ENCODE data around the gene CMTM8.

Gene CMTM8

DNA sequence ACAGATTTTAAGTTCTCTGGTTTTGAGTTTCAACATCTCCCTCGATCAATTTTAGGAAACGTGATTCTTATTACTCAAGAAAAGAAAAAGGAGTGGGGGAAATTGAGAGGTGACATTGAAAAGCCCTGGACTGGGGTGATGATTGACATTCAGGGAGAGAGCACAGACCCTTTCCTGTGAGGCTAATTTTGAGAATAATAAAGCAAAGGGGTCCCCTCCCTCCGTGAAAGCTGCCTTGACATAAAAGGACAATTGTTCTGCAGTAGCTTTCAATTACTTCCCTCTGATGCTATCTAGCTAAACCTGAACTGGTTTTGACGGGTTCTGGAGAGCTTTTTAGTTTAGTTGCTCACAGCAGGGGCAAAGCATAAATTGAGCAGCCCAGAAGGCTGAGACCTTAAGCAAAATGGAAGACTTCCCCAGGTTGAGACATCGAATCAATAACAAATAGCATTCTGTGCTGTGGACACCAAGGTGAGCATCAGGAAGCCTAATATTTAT lies 14.4 kb upstream of the CMTM8 start:
- TF ChIP-seq SIN3A (IDR thresholded peaks at IDR 0.05; ENCODE audit: borderline replicate concordance, insufficient read depth, low read length) (no peak), POLR2AphosphoS5 (IDR thresholded peaks at IDR 0.05; ENCODE audit: low read depth, low read length) (no peak), FOXP2 (optimal IDR thresholded peaks at IDR 0.05; ENCODE audit: borderline replicate concordance, extremely low read depth, extremely low read length, insufficient read depth) (no peak), TAF1 (IDR thresholded peaks at IDR 0.05; ENCODE audit: borderline replicate concordance, insufficient read depth, low read length) (no peak)
- TF ChIP-seq, protein P1, sequence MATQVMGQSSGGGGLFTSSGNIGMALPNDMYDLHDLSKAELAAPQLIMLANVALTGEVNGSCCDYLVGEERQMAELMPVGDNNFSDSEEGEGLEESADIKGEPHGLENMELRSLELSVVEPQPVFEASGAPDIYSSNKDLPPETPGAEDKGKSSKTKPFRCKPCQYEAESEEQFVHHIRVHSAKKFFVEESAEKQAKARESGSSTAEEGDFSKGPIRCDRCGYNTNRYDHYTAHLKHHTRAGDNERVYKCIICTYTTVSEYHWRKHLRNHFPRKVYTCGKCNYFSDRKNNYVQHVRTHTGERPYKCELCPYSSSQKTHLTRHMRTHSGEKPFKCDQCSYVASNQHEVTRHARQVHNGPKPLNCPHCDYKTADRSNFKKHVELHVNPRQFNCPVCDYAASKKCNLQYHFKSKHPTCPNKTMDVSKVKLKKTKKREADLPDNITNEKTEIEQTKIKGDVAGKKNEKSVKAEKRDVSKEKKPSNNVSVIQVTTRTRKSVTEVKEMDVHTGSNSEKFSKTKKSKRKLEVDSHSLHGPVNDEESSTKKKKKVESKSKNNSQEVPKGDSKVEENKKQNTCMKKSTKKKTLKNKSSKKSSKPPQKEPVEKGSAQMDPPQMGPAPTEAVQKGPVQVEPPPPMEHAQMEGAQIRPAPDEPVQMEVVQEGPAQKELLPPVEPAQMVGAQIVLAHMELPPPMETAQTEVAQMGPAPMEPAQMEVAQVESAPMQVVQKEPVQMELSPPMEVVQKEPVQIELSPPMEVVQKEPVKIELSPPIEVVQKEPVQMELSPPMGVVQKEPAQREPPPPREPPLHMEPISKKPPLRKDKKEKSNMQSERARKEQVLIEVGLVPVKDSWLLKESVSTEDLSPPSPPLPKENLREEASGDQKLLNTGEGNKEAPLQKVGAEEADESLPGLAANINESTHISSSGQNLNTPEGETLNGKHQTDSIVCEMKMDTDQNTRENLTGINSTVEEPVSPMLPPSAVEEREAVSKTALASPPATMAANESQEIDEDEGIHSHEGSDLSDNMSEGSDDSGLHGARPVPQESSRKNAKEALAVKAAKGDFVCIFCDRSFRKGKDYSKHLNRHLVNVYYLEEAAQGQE (IDR thresholded peaks at IDR 0.05; ENCODE audit: insufficient read depth in 1 of 2, low read depth in 2 of 2, low read length in 2 of 2) = no peak

DNA sequence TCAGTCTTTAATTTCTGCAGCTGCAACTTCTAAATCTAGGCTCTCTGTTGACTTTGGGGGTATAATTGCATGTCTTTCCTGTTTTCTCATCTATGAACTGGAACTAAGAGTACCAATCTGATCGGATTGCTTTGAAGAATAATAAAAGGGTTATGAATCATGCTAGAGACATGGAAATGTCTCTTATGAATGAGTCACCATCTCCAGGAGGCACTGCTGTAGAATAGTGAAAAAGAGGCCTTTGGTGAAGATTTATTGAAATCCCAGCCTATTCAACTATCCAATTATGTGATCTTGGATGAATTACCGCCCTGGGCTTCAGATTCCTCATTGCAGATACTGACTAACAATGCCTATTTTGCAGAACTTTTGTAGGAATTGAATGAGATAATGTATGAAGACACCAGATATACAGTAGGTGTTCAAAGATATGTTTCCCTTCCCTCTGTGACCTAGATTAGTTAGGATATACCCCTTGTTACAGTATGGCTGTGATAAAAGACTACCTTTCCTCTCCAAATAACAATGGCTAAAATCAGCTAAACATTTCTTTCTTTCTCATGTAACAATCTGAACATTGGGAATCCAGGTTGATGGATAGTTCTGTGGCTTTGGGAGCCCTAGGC lies 11.5 kb upstream of the CMTM8 start:
- TF ChIP-seq, protein P1 (IDR thresholded peaks at IDR 0.05; ENCODE audit: insufficient read depth in 1 of 2, low read depth in 2 of 2, low read length in 2 of 2) = no peak
- TF ChIP-seq TAF1 (IDR thresholded peaks at IDR 0.05; ENCODE audit: borderline replicate concordance, insufficient read depth, low read length) (no peak), FOXP2 (optimal IDR thresholded peaks at IDR 0.05; ENCODE audit: borderline replicate concordance, extremely low read depth, extremely low read length, insufficient read depth) (no peak), SIN3A (IDR thresholded peaks at IDR 0.05; ENCODE audit: borderline replicate concordance, insufficient read depth, low read length) (no peak), POLR2AphosphoS5 (IDR thresholded peaks at IDR 0.05; ENCODE audit: low read depth, low read length) (no peak)

DNA sequence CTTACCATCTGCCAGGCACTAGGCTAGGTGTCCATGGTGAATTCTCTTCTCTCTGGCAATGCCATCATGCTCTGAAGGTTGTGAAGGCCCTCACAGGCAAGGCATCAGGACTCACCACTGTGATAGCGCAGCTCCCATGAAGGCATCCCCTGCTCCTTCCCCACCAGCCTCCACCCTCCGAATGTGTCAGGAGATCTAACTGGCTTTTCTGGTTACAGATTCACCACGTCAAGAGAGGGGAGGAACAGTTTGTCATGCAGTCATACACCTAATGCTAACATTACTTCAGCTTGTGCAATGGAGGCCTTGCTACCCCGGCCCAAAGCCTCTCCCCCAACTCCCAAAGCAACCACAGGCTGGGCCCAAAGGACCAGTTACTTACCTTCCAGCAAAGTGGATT lies 8.9 kb upstream of the CMTM8 start:
- TF ChIP-seq FOXP2 (optimal IDR thresholded peaks at IDR 0.05; ENCODE audit: borderline replicate concordance, extremely low read depth, extremely low read length, insufficient read depth) = no peak
- TF ChIP-seq SIN3A (IDR thresholded peaks at IDR 0.05; ENCODE audit: borderline replicate concordance, insufficient read depth, low read length) = no peak
- TF ChIP-seq POLR2AphosphoS5 (IDR thresholded peaks at IDR 0.05; ENCODE audit: low read depth, low read length) = no peak
- TF ChIP-seq, protein P1 (IDR thresholded peaks at IDR 0.05; ENCODE audit: insufficient read depth in 1 of 2, low read depth in 2 of 2, low read length in 2 of 2) = no peak
- no peak for TF ChIP-seq TAF1 (IDR thresholded peaks at IDR 0.05; ENCODE audit: borderline replicate concordance, insufficient read depth, low read length)

DNA sequence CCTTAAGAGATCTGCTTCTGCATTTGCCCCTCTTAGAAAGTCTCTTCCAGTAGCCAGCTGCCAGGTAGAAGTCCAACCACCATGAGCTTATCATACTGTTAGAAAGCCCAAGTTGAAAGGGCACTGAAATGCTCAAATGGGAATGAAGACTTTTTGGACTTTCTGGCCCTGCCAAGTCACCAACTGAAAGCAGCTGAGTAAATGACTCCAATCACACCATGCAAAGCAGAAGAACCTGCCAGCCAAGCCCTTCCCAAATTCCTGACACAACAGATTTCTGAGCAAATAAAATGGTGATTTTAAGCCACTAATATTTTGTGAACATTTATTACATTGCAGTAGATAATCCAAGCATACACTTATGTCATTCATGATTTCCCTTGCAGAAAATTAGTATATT lies 2.1 kb upstream of the CMTM8 start:
- TF ChIP-seq SIN3A (IDR thresholded peaks at IDR 0.05; ENCODE audit: borderline replicate concordance, insufficient read depth, low read length) = no peak
- TF ChIP-seq FOXP2 (optimal IDR thresholded peaks at IDR 0.05; ENCODE audit: borderline replicate concordance, extremely low read depth, extremely low read length, insufficient read depth) = no peak
- TF ChIP-seq, protein P1 (IDR thresholded peaks at IDR 0.05; ENCODE audit: insufficient read depth in 1 of 2, low read depth in 2 of 2, low read length in 2 of 2) = no peak
- no peak for TF ChIP-seq POLR2AphosphoS5 (IDR thresholded peaks at IDR 0.05; ENCODE audit: low read depth, low read length)
